GM19239 (cell line): ENCODE data around the gene TMOD2.

ENCODE experiments used
- DNase-seq: peaks from one replicate; pipeline ENCODE4 v3.0.0; 2011; ENCODE audit warnings: low spot score; ENCODE audit not compliant: insufficient read length
- FAIRE-seq: peaks from 2 replicates; lab custom pipeline; 2011; peaks lifted over from hg19 to GRCh38; lab: Jason Lieb, UNC

The TMOD2 gene

GRCh38 chr15:51806123-51806522, 54.7 kb downstream of the TMOD2 start:
- DNase-seq (no peak), FAIRE-seq (no peak)

GRCh38 chr15:51809457-51809856, 58.1 kb downstream of the TMOD2 start:
- DNase-seq (no peak), FAIRE-seq (no peak)

GRCh38 chr15:51812598-51812997, 61.2 kb downstream of the TMOD2 start:
- FAIRE-seq: no peak
- no peak for DNase-seq

GRCh38 chr15:51814606-51815005, 63.2 kb downstream of the TMOD2 start:
- no peak for DNase-seq
- FAIRE-seq: no peak

- no peak for FAIRE-seq
Observed at GRCh38 chr15:51816611-51817010, 65.2 kb downstream of the TMOD2 start.

GRCh38 chr15:51818150-51818549, 66.8 kb downstream of the TMOD2 start:
- FAIRE-seq (no peak), DNase-seq (no peak)

More at GRCh38 chr15:51816611-51817010, 65.2 kb downstream of the TMOD2 start:
- no peak for DNase-seq

GRCh38 chr15:51825698-51826097, 74.3 kb downstream of the TMOD2 start:
- DNase-seq (no peak), FAIRE-seq (no peak)

GRCh38 chr15:51828621-51829375, 77.4 kb downstream of the TMOD2 start:
- DNase-seq: no peak
- no peak for FAIRE-seq

- DNase-seq (peak; percentile 88), FAIRE-seq (peak; percentile 93)
Observed at GRCh38 chr15:51829376-51830275, 78.2 kb downstream of the TMOD2 start, which contains the start of gene TMOD3. TSS of gene TMOD3 (plus strand) at chr15:51829653. CDS start at chr15:51862885, 33,232 bp downstream.

- FAIRE-seq (no peak), DNase-seq (no peak)
Observed at GRCh38 chr15:51830276-51830806, 78.9 kb downstream of the TMOD2 start.

- DNase-seq (no peak), FAIRE-seq (peak; percentile 21)
Observed at GRCh38 chr15:51833772-51834171, 82.4 kb downstream of the TMOD2 start.

GRCh38 chr15:51837792-51838251, 86.4 kb downstream of the TMOD2 start:
- DNase-seq (no peak), FAIRE-seq (peak; percentile 79)

GRCh38 chr15:51838270-51838669, 86.9 kb downstream of the TMOD2 start:
- no peak for DNase-seq
- FAIRE-seq: no peak

GRCh38 chr15:51840692-51841091, 89.3 kb downstream of the TMOD2 start:
- FAIRE-seq (no peak), DNase-seq (no peak)

- no peak for DNase-seq
- FAIRE-seq: no peak
Observed at GRCh38 chr15:51841406-51842040, 90.1 kb downstream of the TMOD2 start.

- no peak for DNase-seq
- FAIRE-seq: no peak
Observed at GRCh38 chr15:51842265-51842664, 90.9 kb downstream of the TMOD2 start.

- FAIRE-seq (peak; percentile 82), DNase-seq (no peak)
Observed at GRCh38 chr15:51842852-51843737, 91.7 kb downstream of the TMOD2 start.

- DNase-seq (no peak), FAIRE-seq (peak; percentile 53)
Observed at GRCh38 chr15:51844747-51845426, 93.5 kb downstream of the TMOD2 start.

- FAIRE-seq: no peak
- no peak for DNase-seq
Observed at GRCh38 chr15:51846066-51846462, 94.7 kb downstream of the TMOD2 start.
